ENCODE results near the gene GASK1A.

Gene GASK1A

GRCh38 chr3:43014241-43014640 lies 35.1 kb downstream of the GASK1A start:
- TF ChIP-seq CTCF (IDR thresholded peaks at IDR 0.05; ENCODE audit: extremely low read depth, insufficient read depth, missing control alignments), result no peak
- no peak for DNase-seq (ENCODE audit: low spot score)
- in situ Hi-C loops (cut with MboI; ENCODE audit: low pct_unique_long_range_greater_than_20kb, low sequenced_read_pairs, unreplicated experiment), result no loop called here

- DNase-seq (ENCODE audit: low spot score), result no peak
- in situ Hi-C loops (cut with MboI; ENCODE audit: low pct_unique_long_range_greater_than_20kb, low sequenced_read_pairs, unreplicated experiment), result no loop called here
- TF ChIP-seq CTCF (IDR thresholded peaks at IDR 0.05; ENCODE audit: extremely low read depth, insufficient read depth, missing control alignments), result no peak
Observed at GRCh38 chr3:43014956-43015355, 35.8 kb downstream of the GASK1A start.

GRCh38 chr3:43015572-43015971 lies 36.5 kb downstream of the GASK1A start:
- no peak for TF ChIP-seq CTCF (IDR thresholded peaks at IDR 0.05; ENCODE audit: extremely low read depth, insufficient read depth, missing control alignments)
- no peak for DNase-seq (ENCODE audit: low spot score)
- in situ Hi-C loops (cut with MboI; ENCODE audit: low pct_unique_long_range_greater_than_20kb, low sequenced_read_pairs, unreplicated experiment), result no loop called here

- in situ Hi-C loops (cut with MboI; ENCODE audit: low pct_unique_long_range_greater_than_20kb, low sequenced_read_pairs, unreplicated experiment), result no loop called here
- TF ChIP-seq CTCF (IDR thresholded peaks at IDR 0.05; ENCODE audit: extremely low read depth, insufficient read depth, missing control alignments), result no peak
- DNase-seq (ENCODE audit: low spot score), result no peak
Observed at GRCh38 chr3:43015991-43016865, 37.1 kb downstream of the GASK1A start.

GRCh38 chr3:43017004-43017403 lies 37.9 kb downstream of the GASK1A start:
- TF ChIP-seq CTCF (IDR thresholded peaks at IDR 0.05; ENCODE audit: extremely low read depth, insufficient read depth, missing control alignments), result no peak
- DNase-seq (ENCODE audit: low spot score), result no peak
- in situ Hi-C loops (cut with MboI; ENCODE audit: low pct_unique_long_range_greater_than_20kb, low sequenced_read_pairs, unreplicated experiment), result no loop called here

GRCh38 chr3:43017593-43018195 lies 38.6 kb downstream of the GASK1A start:
- TF ChIP-seq CTCF (IDR thresholded peaks at IDR 0.05; ENCODE audit: extremely low read depth, insufficient read depth, missing control alignments), result no peak

More at GRCh38 chr3:43017593-43018195, 38.6 kb downstream of the GASK1A start:
- in situ Hi-C loops (cut with MboI; ENCODE audit: low pct_unique_long_range_greater_than_20kb, low sequenced_read_pairs, unreplicated experiment), result no loop called here
- no peak for DNase-seq (ENCODE audit: low spot score)

All from GM13977 (cell line).